ENCODE measurements around the gene KLHL29. TPM values are rescaled to one million over a fixed set of nuclear protein-coding genes. Genes with fewer than 3 reads are reported as not detected.

KLHL29 gene
- total RNA-seq, 1 experiment from 2014 or later = 7.7 TPM

- CTCF ChIA-PET = no interaction called here
Observed at GRCh38 chr2:23540804-23541360, 155.9 kb downstream of the KLHL29 start.

GRCh38 chr2:23541503-23542229 lies 156.7 kb downstream of the KLHL29 start:
- ChIA-PET CTCF (no interaction called here), POLR2A (no interaction called here)
- in situ Hi-C loops (cut with HindIII; ENCODE audit: low pct_unique_long_range_greater_than_20kb, low sequenced_read_pairs) (no loop called here), intact Hi-C loops (cut with micrococcal nuclease; ENCODE audit: unreplicated experiment) (no loop called here)
- Histone ChIP-seq H3K27me3 (ENCODE audit: control insufficient read depth, insufficient read depth, low read length) (no peaks in the 10 kb centered on the region), H3K9me3 (ENCODE audit: control insufficient read depth, insufficient read depth, low read depth, low read length) (no peaks in the 10 kb centered on the region), H3K4me3 (ENCODE audit: low read depth in 2 of 2, low read length in 2 of 2) (no peak overlapping the region), H3K36me3 (ENCODE audit: control insufficient read depth, insufficient read depth, low read length) (no peaks in the 10 kb centered on the region), H3K4me1 (ENCODE audit: control insufficient read depth, insufficient read depth, low read length) (peaks cover 3% of the 10 kb centered on the region; the same call in 1 of the 2 replicates), H3K27ac (ENCODE audit: low read length) (no peak overlapping the region)
- ATAC-seq = no peak
- DNase-seq (ENCODE audit: low read depth, low spot score) = no peak
- BruUV-seq (replicated peaks) = no TSS peak
- TF ChIP-seq, protein P1, sequence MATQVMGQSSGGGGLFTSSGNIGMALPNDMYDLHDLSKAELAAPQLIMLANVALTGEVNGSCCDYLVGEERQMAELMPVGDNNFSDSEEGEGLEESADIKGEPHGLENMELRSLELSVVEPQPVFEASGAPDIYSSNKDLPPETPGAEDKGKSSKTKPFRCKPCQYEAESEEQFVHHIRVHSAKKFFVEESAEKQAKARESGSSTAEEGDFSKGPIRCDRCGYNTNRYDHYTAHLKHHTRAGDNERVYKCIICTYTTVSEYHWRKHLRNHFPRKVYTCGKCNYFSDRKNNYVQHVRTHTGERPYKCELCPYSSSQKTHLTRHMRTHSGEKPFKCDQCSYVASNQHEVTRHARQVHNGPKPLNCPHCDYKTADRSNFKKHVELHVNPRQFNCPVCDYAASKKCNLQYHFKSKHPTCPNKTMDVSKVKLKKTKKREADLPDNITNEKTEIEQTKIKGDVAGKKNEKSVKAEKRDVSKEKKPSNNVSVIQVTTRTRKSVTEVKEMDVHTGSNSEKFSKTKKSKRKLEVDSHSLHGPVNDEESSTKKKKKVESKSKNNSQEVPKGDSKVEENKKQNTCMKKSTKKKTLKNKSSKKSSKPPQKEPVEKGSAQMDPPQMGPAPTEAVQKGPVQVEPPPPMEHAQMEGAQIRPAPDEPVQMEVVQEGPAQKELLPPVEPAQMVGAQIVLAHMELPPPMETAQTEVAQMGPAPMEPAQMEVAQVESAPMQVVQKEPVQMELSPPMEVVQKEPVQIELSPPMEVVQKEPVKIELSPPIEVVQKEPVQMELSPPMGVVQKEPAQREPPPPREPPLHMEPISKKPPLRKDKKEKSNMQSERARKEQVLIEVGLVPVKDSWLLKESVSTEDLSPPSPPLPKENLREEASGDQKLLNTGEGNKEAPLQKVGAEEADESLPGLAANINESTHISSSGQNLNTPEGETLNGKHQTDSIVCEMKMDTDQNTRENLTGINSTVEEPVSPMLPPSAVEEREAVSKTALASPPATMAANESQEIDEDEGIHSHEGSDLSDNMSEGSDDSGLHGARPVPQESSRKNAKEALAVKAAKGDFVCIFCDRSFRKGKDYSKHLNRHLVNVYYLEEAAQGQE (IDR thresholded peaks at IDR 0.05; ENCODE audit: insufficient read depth in 1 of 2, low read depth in 2 of 2, low read length in 1 of 2) = no peak
- TF ChIP-seq SIN3A (IDR thresholded peaks at IDR 0.05; ENCODE audit: borderline replicate concordance, insufficient read depth, low read depth, low read length) (no peak), TCF7L2 (IDR thresholded peaks at IDR 0.05; ENCODE audit: low read depth, low read length) (no peak), POLR2AphosphoS5 (IDR thresholded peaks at IDR 0.05; ENCODE audit: low read depth, low read length) (no peak)
- TF ChIP-seq, protein P2, sequence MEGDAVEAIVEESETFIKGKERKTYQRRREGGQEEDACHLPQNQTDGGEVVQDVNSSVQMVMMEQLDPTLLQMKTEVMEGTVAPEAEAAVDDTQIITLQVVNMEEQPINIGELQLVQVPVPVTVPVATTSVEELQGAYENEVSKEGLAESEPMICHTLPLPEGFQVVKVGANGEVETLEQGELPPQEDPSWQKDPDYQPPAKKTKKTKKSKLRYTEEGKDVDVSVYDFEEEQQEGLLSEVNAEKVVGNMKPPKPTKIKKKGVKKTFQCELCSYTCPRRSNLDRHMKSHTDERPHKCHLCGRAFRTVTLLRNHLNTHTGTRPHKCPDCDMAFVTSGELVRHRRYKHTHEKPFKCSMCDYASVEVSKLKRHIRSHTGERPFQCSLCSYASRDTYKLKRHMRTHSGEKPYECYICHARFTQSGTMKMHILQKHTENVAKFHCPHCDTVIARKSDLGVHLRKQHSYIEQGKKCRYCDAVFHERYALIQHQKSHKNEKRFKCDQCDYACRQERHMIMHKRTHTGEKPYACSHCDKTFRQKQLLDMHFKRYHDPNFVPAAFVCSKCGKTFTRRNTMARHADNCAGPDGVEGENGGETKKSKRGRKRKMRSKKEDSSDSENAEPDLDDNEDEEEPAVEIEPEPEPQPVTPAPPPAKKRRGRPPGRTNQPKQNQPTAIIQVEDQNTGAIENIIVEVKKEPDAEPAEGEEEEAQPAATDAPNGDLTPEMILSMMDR (IDR thresholded peaks at IDR 0.05) = no peak

More at GRCh38 chr2:23540804-23541360, 155.9 kb downstream of the KLHL29 start:
- in situ Hi-C loops (cut with HindIII; ENCODE audit: low pct_unique_long_range_greater_than_20kb, low sequenced_read_pairs) (no loop called here), intact Hi-C loops (cut with micrococcal nuclease; ENCODE audit: unreplicated experiment) (no loop called here)
- TF ChIP-seq SIN3A (IDR thresholded peaks at IDR 0.05; ENCODE audit: borderline replicate concordance, insufficient read depth, low read depth, low read length) (no peak), POLR2AphosphoS5 (IDR thresholded peaks at IDR 0.05; ENCODE audit: low read depth, low read length) (no peak), TCF7L2 (IDR thresholded peaks at IDR 0.05; ENCODE audit: low read depth, low read length) (no peak)
- TF ChIP-seq, protein P2 (IDR thresholded peaks at IDR 0.05) = no peak
- TF ChIP-seq, protein P1 (IDR thresholded peaks at IDR 0.05; ENCODE audit: insufficient read depth in 1 of 2, low read depth in 2 of 2, low read length in 1 of 2) = no peak
- H3K27ac ChIP-seq (ENCODE audit: low read length) = no peak overlapping the region
- no peak overlapping the region for H3K4me3 ChIP-seq (ENCODE audit: low read depth in 2 of 2, low read length in 2 of 2)
- POLR2A ChIA-PET = no interaction called here
- H3K27me3 ChIP-seq (ENCODE audit: control insufficient read depth, insufficient read depth, low read length) = no peaks in the 10 kb centered on the region
- no peak for DNase-seq (ENCODE audit: low read depth, low spot score)
- no TSS peak for BruUV-seq (replicated peaks)
- H3K9me3 ChIP-seq (ENCODE audit: control insufficient read depth, insufficient read depth, low read depth, low read length) = no peaks in the 10 kb centered on the region
- no peaks in the 10 kb centered on the region for H3K36me3 ChIP-seq (ENCODE audit: control insufficient read depth, insufficient read depth, low read length)
- H3K4me1 ChIP-seq (ENCODE audit: control insufficient read depth, insufficient read depth, low read length) = peaks cover 3% of the 10 kb centered on the region; the same call in 1 of the 2 replicates
- ATAC-seq = no peak

Measured in Panc1 (cell line).